HUES6 (cell line): ENCODE results near the gene BCL7B.

ENCODE experiments used
- H3K27ac ChIP-seq: 2 replicates; pipeline ENCODE4 v1.7.0; 2013; ENCODE audit warnings: low read depth, mild to moderate bottlenecking, low read length, inconsistent platforms
- H3K27me3 ChIP-seq: 2 replicates; pipeline ENCODE4 v1.6.1; 2013; ENCODE audit warnings: low read length; ENCODE audit not compliant: control insufficient read depth, insufficient read depth
- H3K36me3 ChIP-seq: 2 replicates; pipeline ENCODE4 v1.6.1; 2013; ENCODE audit warnings: low read length; ENCODE audit not compliant: control insufficient read depth, insufficient read depth
- H3K4me1 ChIP-seq: 2 replicates; pipeline ENCODE4 v1.6.1; 2013; ENCODE audit warnings: low read length; ENCODE audit not compliant: control insufficient read depth, insufficient read depth
- H3K4me3 ChIP-seq: 2 replicates; pipeline ENCODE4 v1.5.1; 2013; ENCODE audit warnings: low read depth, low read length
- H3K9ac ChIP-seq: one replicate; pipeline ENCODE4 v1.6.1; 2013; ENCODE audit warnings: mild to moderate bottlenecking, low read length
- H3K9me3 ChIP-seq: 2 replicates; pipeline ENCODE4 v1.6.1; 2013; ENCODE audit warnings: low read depth, low read length; ENCODE audit not compliant: control insufficient read depth, insufficient read depth

The BCL7B gene

DNA sequence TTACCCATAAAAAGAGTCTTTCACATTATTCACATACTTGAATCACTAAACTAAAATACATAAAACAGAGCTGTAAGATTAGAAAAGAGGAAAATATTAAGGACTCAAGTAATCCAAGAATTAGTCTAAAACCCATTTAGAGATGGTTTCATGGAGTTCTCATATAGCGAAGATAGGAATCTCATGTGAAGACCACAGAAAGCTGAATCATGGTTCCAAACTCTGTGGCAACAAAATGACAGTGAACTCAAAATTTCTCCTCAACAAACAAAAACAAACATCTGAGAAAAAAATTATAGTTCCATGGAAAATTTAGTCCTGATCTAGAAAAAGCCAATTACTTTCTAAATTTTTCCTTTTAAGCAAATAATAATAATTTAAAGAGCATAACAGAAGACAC is 70.0 kb downstream of the BCL7B start:
- Histone ChIP-seq H3K27ac (no peak overlapping the region), H3K36me3 (peaks cover 90% of the 10 kb centered on the region), H3K4me1 (0 out of 2 replicates have a peak, but pooled peaks cover 4% of the 10 kb centered on the region), H3K27me3 (no peaks in the 10 kb centered on the region), H3K9ac (no peak overlapping the region), H3K4me3 (no peak overlapping the region), H3K9me3 (no peaks in the 10 kb centered on the region)
